ENCODE measurements around the gene BTBD9.

BTBD9 gene

GRCh38 chr6:38510205-38510604, 129.5 kb downstream of the BTBD9 start:
- Histone ChIP-seq H3K9me2 (replicated peaks; ENCODE audit: control insufficient read depth, low read length) (no peaks in the 10 kb centered on the region), H3K36me3 (ENCODE audit: control insufficient read depth, low read length) (no peaks in the 10 kb centered on the region), H3K4me2 (ENCODE audit: low read length) (no peak overlapping the region), H3K27me3 (ENCODE audit: control insufficient read depth, low read length) (no peaks in the 10 kb centered on the region), H3K27ac (ENCODE audit: low read depth, low read length) (no peak overlapping the region), H3K4me3 (ENCODE audit: low read length) (no peak overlapping the region), H3F3A (ENCODE audit: control insufficient read depth, insufficient read depth) (no peaks in the 10 kb centered on the region), H4K20me1 (ENCODE audit: control insufficient read depth, insufficient read depth, low read depth, low read length) (no peaks in the 10 kb centered on the region), H3K9me3 (ENCODE audit: control insufficient read depth, insufficient read depth, low read length) (no peaks in the 10 kb centered on the region), H3K4me1 (ENCODE audit: control insufficient read depth, low read length) (no peaks in the 10 kb centered on the region), H3K79me2 (ENCODE audit: control insufficient read depth, low read length) (no peaks in the 10 kb centered on the region)
- TF ChIP-seq EZH2phosphoT487 (IDR thresholded peaks at IDR 0.05; ENCODE audit: borderline replicate concordance, low read length), result no peak
- no peak for TF ChIP-seq CTCF (IDR thresholded peaks at IDR 0.05; ENCODE audit: low read depth, low read length, poor library complexity, severe bottlenecking)

DNA sequence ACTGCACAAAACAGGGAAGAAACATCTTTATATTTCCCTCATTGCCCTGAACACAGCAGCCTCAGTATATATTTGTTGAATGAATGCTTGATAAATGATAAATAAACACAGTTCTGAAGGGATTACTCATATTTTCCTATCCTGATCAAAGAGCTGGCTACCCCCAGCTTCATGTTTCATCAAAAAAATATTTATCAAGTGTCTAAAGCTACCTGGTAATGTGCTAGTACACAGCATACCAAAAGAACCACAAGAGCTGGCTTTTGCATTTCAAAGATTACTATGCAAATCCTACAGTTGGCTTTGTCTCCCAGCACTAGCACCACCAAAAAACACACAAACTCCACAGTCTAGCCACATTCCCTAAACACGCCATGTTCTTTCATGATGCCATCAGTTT, 130.0 kb downstream of the BTBD9 start:
- no peaks in the 10 kb centered on the region for H3K9me3 ChIP-seq (ENCODE audit: control insufficient read depth, insufficient read depth, low read length)
- no peaks in the 10 kb centered on the region for H3K9me2 ChIP-seq (replicated peaks; ENCODE audit: control insufficient read depth, low read length)
- H3K79me2 ChIP-seq (ENCODE audit: control insufficient read depth, low read length), result no peaks in the 10 kb centered on the region
- H3F3A ChIP-seq (ENCODE audit: control insufficient read depth, insufficient read depth), result no peaks in the 10 kb centered on the region
- H3K4me3 ChIP-seq (ENCODE audit: low read length), result no peak overlapping the region
- TF ChIP-seq EZH2phosphoT487 (IDR thresholded peaks at IDR 0.05; ENCODE audit: borderline replicate concordance, low read length) (no peak), CTCF (IDR thresholded peaks at IDR 0.05; ENCODE audit: low read depth, low read length, poor library complexity, severe bottlenecking) (no peak)
- H3K4me1 ChIP-seq (ENCODE audit: control insufficient read depth, low read length), result no peaks in the 10 kb centered on the region
- no peaks in the 10 kb centered on the region for H3K27me3 ChIP-seq (ENCODE audit: control insufficient read depth, low read length)
- no peaks in the 10 kb centered on the region for H4K20me1 ChIP-seq (ENCODE audit: control insufficient read depth, insufficient read depth, low read depth, low read length)
- H3K36me3 ChIP-seq (ENCODE audit: control insufficient read depth, low read length), result no peaks in the 10 kb centered on the region
- no peak overlapping the region for H3K27ac ChIP-seq (ENCODE audit: low read depth, low read length)
- H3K4me2 ChIP-seq (ENCODE audit: low read length), result no peak overlapping the region

DNA sequence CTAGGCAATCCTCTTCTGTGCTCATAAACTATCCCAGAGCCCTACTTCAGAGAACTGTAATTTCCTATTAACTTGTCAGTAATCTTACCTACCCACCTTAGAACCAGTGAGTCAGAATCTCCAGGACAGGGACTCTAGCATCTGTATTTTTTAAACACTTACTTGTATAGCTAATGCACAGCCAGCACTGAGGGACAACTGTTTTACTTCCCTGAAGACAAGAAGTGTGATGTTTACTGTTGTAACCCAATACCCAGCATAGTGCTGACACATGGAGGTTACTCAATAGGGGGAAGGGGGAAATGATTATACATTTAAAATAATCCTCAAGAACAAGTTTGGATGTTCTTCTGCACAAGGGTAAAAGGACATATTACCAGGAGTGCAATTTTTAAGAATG, 130.8 kb downstream of the BTBD9 start:
- Histone ChIP-seq H3K9me2 (replicated peaks; ENCODE audit: control insufficient read depth, low read length) (no peaks in the 10 kb centered on the region), H3K9me3 (ENCODE audit: control insufficient read depth, insufficient read depth, low read length) (no peaks in the 10 kb centered on the region), H3K4me3 (ENCODE audit: low read length) (no peak overlapping the region), H3K79me2 (ENCODE audit: control insufficient read depth, low read length) (no peaks in the 10 kb centered on the region), H4K20me1 (ENCODE audit: control insufficient read depth, insufficient read depth, low read depth, low read length) (no peaks in the 10 kb centered on the region), H3K36me3 (ENCODE audit: control insufficient read depth, low read length) (no peaks in the 10 kb centered on the region), H3K27ac (ENCODE audit: low read depth, low read length) (no peak overlapping the region), H3F3A (ENCODE audit: control insufficient read depth, insufficient read depth) (no peaks in the 10 kb centered on the region), H3K4me2 (ENCODE audit: low read length) (no peak overlapping the region), H3K4me1 (ENCODE audit: control insufficient read depth, low read length) (no peaks in the 10 kb centered on the region), H3K27me3 (ENCODE audit: control insufficient read depth, low read length) (0 out of 2 replicates have a peak, but pooled peaks cover 3% of the 10 kb centered on the region)
- TF ChIP-seq EZH2phosphoT487 (IDR thresholded peaks at IDR 0.05; ENCODE audit: borderline replicate concordance, low read length) (no peak), CTCF (IDR thresholded peaks at IDR 0.05; ENCODE audit: low read depth, low read length, poor library complexity, severe bottlenecking) (no peak)

- Histone ChIP-seq H3K9me3 (ENCODE audit: control insufficient read depth, insufficient read depth, low read length) (no peaks in the 10 kb centered on the region), H3F3A (ENCODE audit: control insufficient read depth, insufficient read depth) (no peaks in the 10 kb centered on the region), H3K4me3 (ENCODE audit: low read length) (no peak overlapping the region), H4K20me1 (ENCODE audit: control insufficient read depth, insufficient read depth, low read depth, low read length) (no peaks in the 10 kb centered on the region), H3K4me2 (ENCODE audit: low read length) (no peak overlapping the region), H3K9me2 (replicated peaks; ENCODE audit: control insufficient read depth, low read length) (no peaks in the 10 kb centered on the region), H3K36me3 (ENCODE audit: control insufficient read depth, low read length) (no peaks in the 10 kb centered on the region), H3K27me3 (ENCODE audit: control insufficient read depth, low read length) (0 out of 2 replicates have a peak, but pooled peaks cover 3% of the 10 kb centered on the region), H3K79me2 (ENCODE audit: control insufficient read depth, low read length) (no peaks in the 10 kb centered on the region), H3K4me1 (ENCODE audit: control insufficient read depth, low read length) (no peaks in the 10 kb centered on the region), H3K27ac (ENCODE audit: low read depth, low read length) (no peak overlapping the region)
- TF ChIP-seq EZH2phosphoT487 (IDR thresholded peaks at IDR 0.05; ENCODE audit: borderline replicate concordance, low read length), result no peak
- TF ChIP-seq CTCF (IDR thresholded peaks at IDR 0.05; ENCODE audit: low read depth, low read length, poor library complexity, severe bottlenecking), result no peak
Measured at GRCh38 chr6:38508286-38508685, 131.4 kb downstream of the BTBD9 start.

All from DOHH2 (cell line).